IMR-90 (cell line): ENCODE results near the gene VWA8. TPM values are rescaled to one million over a fixed set of nuclear protein-coding genes. Genes with fewer than 3 reads are reported as not detected.

Experiments
- ATAC-seq: fragments of 200-7000 bp; cut with Tn5 transposase; 2 replicates; pipeline ENCODE4 v1.9.1; 2020; ENCODE audit warnings: low read depth, mild to moderate bottlenecking, moderate library complexity
- BruUV-seq: library from RNA; stranded (reverse); fragments of 400-500 nt; replicated peaks from 2 replicates; lab custom pipeline; 2021; lab: Mats Ljungman, UMichigan
- CTCF ChIA-PET: fragments of 300-600 bp; formaldehyde crosslinking; extraction: SDS; loops from one replicate; lab custom pipeline; 2021; ENCODE audit warnings: antibody characterized with exemption; lab: Yijun Ruan, JAX
- POLR2A ChIA-PET: fragments of 300-600 bp; sonication (Branson Sonifier 250); formaldehyde crosslinking; loops from one replicate; lab custom pipeline; 2022; ENCODE audit warnings: antibody characterized with exemption; ENCODE audit not compliant: unreplicated experiment; lab: Charles Lee
- DNase-seq: peaks from one replicate; pipeline ENCODE4 v3.0.0; 2013
- H2AFZ ChIP-seq: replicated peaks from 2 replicates; pipeline ENCODE3; 2013; ENCODE audit warnings: low read length, mild to moderate bottlenecking; ENCODE audit not compliant: poor library complexity
- H2AK5ac ChIP-seq: 2 replicates; pipeline ENCODE4 v1.6.1; 2013; ENCODE audit warnings: low read depth, low read length, inconsistent platforms
- H2AK9ac ChIP-seq: replicated peaks from 2 replicates; pipeline ENCODE3; 2013; ENCODE audit warnings: mild to moderate bottlenecking, low read depth, low read length, moderate library complexity; ENCODE audit not compliant: poor library complexity
- H2BK120ac ChIP-seq: 2 replicates; pipeline ENCODE4 v1.6.1; 2013; ENCODE audit warnings: low read depth, low read length, inconsistent platforms
- H2BK15ac ChIP-seq: 3 replicates; pipeline ENCODE4 v1.6.1; 2013; ENCODE audit warnings: low read depth, low read length, inconsistent platforms
- H2BK20ac ChIP-seq: 2 replicates; pipeline ENCODE4 v1.6.1; 2013; ENCODE audit warnings: low read depth, mild to moderate bottlenecking, inconsistent platforms, low read length, moderate library complexity
- H2BK5ac ChIP-seq: 2 replicates; pipeline ENCODE4 v1.6.1; 2013; ENCODE audit warnings: mild to moderate bottlenecking, low read depth, low read length, inconsistent platforms; ENCODE audit not compliant: poor library complexity, severe bottlenecking
- H3K14ac ChIP-seq: replicated peaks from 2 replicates; pipeline ENCODE4 v1.6.1; 2013; ENCODE audit warnings: low read depth, low read length, inconsistent platforms
- H3K18ac ChIP-seq: 2 replicates; pipeline ENCODE4 v1.6.1; 2013; ENCODE audit warnings: low read depth, low read length, control low read depth
- H3K23ac ChIP-seq: 2 replicates; pipeline ENCODE4 v1.6.1; 2013; ENCODE audit warnings: low read depth, low read length, inconsistent platforms
- H3K27ac ChIP-seq: 2 replicates; pipeline ENCODE4 v1.5.1; 2013; ENCODE audit warnings: mild to moderate bottlenecking, control low read depth, low read length; ENCODE audit not compliant: insufficient read depth
- H3K27me3 ChIP-seq: 2 replicates; pipeline ENCODE4 v1.6.1; 2013; ENCODE audit warnings: low read length; ENCODE audit not compliant: control insufficient read depth, insufficient read depth
- H3K36me3 ChIP-seq: 2 replicates; pipeline ENCODE4 v1.6.1; 2013; ENCODE audit warnings: low read length, mixed read lengths; ENCODE audit not compliant: control insufficient read depth, insufficient read depth
- H3K4ac ChIP-seq: 2 replicates; pipeline ENCODE4 v1.6.1; 2013; ENCODE audit warnings: low read depth, low read length, inconsistent platforms
- H3K4me1 ChIP-seq: 2 replicates; pipeline ENCODE4 v1.6.1; 2013; ENCODE audit warnings: low read length, mixed read lengths; ENCODE audit not compliant: control insufficient read depth, insufficient read depth
- H3K4me2 ChIP-seq: 2 replicates; pipeline ENCODE4 v1.6.1; 2013; ENCODE audit warnings: low read depth, mild to moderate bottlenecking, control low read depth, low read length, moderate library complexity
- H3K4me3 ChIP-seq: 2 replicates; pipeline ENCODE4 v1.5.1; 2013; ENCODE audit warnings: low read depth, mild to moderate bottlenecking, control low read depth, low read length, moderate library complexity; ENCODE audit not compliant: insufficient read depth
- H3K56ac ChIP-seq: 2 replicates; pipeline ENCODE4 v1.6.1; 2013; ENCODE audit warnings: low read length, inconsistent platforms; ENCODE audit not compliant: insufficient read depth; ENCODE audit errors: extremely low read depth
- H3K79me1 ChIP-seq, 2 experiments: 2 replicates each; pipeline ENCODE4 v1.6.1; 2013; ENCODE audit warnings: low read length in 2 of 2, inconsistent platforms in 1 of 2, low read depth in 1 of 2
- H3K9ac ChIP-seq: 2 replicates; pipeline ENCODE4 v1.6.1; 2013; ENCODE audit warnings: low read depth, low read length, control low read depth
- H3K9me1 ChIP-seq: 2 replicates; pipeline ENCODE4 v1.6.1; 2013; ENCODE audit warnings: low read length, inconsistent platforms; ENCODE audit not compliant: insufficient read depth
- H3K9me3 ChIP-seq: 2 replicates; pipeline ENCODE4 v1.6.1; 2013; ENCODE audit warnings: low read length; ENCODE audit not compliant: control insufficient read depth, insufficient read depth
- H4K20me1 ChIP-seq: 2 replicates; pipeline ENCODE4 v1.6.1; 2013; ENCODE audit warnings: low read length, inconsistent platforms; ENCODE audit not compliant: insufficient read depth
- H4K5ac ChIP-seq: 2 replicates; pipeline ENCODE4 v1.6.1; 2013; ENCODE audit warnings: mild to moderate bottlenecking, low read depth, low read length, control low read depth
- H4K8ac ChIP-seq, 2 experiments: 2 replicates each; pipeline ENCODE4 v1.6.1; 2013; ENCODE audit warnings: low read depth in 2 of 2, low read length in 2 of 2, control low read depth in 1 of 2, inconsistent platforms in 1 of 2
- H4K91ac ChIP-seq: 2 replicates; pipeline ENCODE4 v1.6.1; 2013; ENCODE audit warnings: low read depth, low read length, inconsistent platforms; ENCODE audit not compliant: insufficient read depth
- CEBPB ChIP-seq: IDR thresholded peaks from 2 replicates; pipeline ENCODE4 v1.6.1; 2012; ENCODE audit warnings: low read depth, low read length, improper control_type of control experiment
- CHD1 ChIP-seq: IDR thresholded peaks from 2 replicates; pipeline ENCODE4 v1.6.1; 2012; ENCODE audit warnings: low read depth, low read length, improper control_type of control experiment
- FOS ChIP-seq: fragments of 150-350 bp; IDR thresholded peaks from 2 replicates; pipeline ENCODE4 v1.6.1; 2016; ENCODE audit warnings: low read depth, low read length
- MAFK ChIP-seq: IDR thresholded peaks from 2 replicates; pipeline ENCODE4 v1.6.1; 2012; ENCODE audit warnings: low read depth, low read length, improper control_type of control experiment
- MAZ ChIP-seq: IDR thresholded peaks from 2 replicates; pipeline ENCODE4 v1.6.1; 2012; ENCODE audit warnings: low read depth, mild to moderate bottlenecking, low read length, improper control_type of control experiment, moderate library complexity, borderline replicate concordance
- MXI1 ChIP-seq: IDR thresholded peaks from 2 replicates; pipeline ENCODE4 v1.6.1; 2012; ENCODE audit warnings: low read depth, mild to moderate bottlenecking, low read length, moderate library complexity, borderline replicate concordance
- POLR2A ChIP-seq: IDR thresholded peaks from 2 replicates; pipeline ENCODE4 v1.6.1; 2012; ENCODE audit warnings: mild to moderate bottlenecking, low read depth, low read length
- RCOR1 ChIP-seq: IDR thresholded peaks from 2 replicates; pipeline ENCODE4 v1.6.1; 2012; ENCODE audit warnings: mild to moderate bottlenecking, low read length, improper control_type of control experiment; ENCODE audit not compliant: insufficient replicate concordance
- SMC3 ChIP-seq: fragments of 150-350 bp; IDR thresholded peaks from 2 replicates; pipeline ENCODE4 v1.6.1; 2016; ENCODE audit warnings: low read depth, mild to moderate bottlenecking, antibody characterized with exemption, low read length, moderate library complexity
- WGBS, 2 experiments: methylation state at CpG; one replicate each; pipeline versions ENCODE4 v1.1.5 to v1.1.7; 2013; ENCODE audit warnings: missing lambda C conversion rate in 2 of 2; ENCODE audit not compliant: insufficient read length in 1 of 2; ENCODE audit errors: extremely low coverage in 2 of 2; 5-methylcytosine and 5-hydroxymethylcytosine counted together
- dilution Hi-C: fragments of 300-500 bp; cut with HindIII; formaldehyde crosslinking; loops from one replicate; pipeline ENCODE4 v1.14.3; 2018; ENCODE audit warnings: low sequenced_read_pairs; ENCODE audit not compliant: unreplicated experiment
- in situ Hi-C: fragments of 300-500 bp; cut with MboI; formaldehyde crosslinking; loops from 3 replicates; pipeline ENCODE4 v1.14.3; 2019; ENCODE audit warnings: low sequenced_read_pairs, inconsistent platforms, mixed read lengths
- intact Hi-C: fragments of 100-400 bp; cut with micrococcal nuclease; formaldehyde crosslinking; loops from 2 replicates; pipeline ENCODE4 v1.10.0; 2022
- polyA plus RNA-seq, 3 experiments: library from polyadenylated mRNA; depleted of rRNA; stranded (reverse); fragments of >200 nt; gene quantifications; 2 replicates each; pipeline ENCODE4 v1.2.3, GENCODE V29; 2012; ENCODE audit warnings: low replicate concordance in 1 of 3
- total RNA-seq: library from RNA; depleted of rRNA; stranded (reverse); fragments of >200 nt; gene quantifications from 2 replicates; pipeline ENCODE4 v1.2.3, GENCODE V29; 2012
- TF ChIP-seq, protein P1 (sequence below): conservative IDR thresholded peaks from 2 replicates; pipeline ENCODE4 v1.5.1; 2012; ENCODE audit warnings: mild to moderate bottlenecking, low read depth, low read length, improper control_type of control experiment

The VWA8 gene
- total and polyA plus RNA-seq, 2 of the 4 experiments (the other 2 are of a cell fraction): 5.9 to 18.3 TPM

DNA sequence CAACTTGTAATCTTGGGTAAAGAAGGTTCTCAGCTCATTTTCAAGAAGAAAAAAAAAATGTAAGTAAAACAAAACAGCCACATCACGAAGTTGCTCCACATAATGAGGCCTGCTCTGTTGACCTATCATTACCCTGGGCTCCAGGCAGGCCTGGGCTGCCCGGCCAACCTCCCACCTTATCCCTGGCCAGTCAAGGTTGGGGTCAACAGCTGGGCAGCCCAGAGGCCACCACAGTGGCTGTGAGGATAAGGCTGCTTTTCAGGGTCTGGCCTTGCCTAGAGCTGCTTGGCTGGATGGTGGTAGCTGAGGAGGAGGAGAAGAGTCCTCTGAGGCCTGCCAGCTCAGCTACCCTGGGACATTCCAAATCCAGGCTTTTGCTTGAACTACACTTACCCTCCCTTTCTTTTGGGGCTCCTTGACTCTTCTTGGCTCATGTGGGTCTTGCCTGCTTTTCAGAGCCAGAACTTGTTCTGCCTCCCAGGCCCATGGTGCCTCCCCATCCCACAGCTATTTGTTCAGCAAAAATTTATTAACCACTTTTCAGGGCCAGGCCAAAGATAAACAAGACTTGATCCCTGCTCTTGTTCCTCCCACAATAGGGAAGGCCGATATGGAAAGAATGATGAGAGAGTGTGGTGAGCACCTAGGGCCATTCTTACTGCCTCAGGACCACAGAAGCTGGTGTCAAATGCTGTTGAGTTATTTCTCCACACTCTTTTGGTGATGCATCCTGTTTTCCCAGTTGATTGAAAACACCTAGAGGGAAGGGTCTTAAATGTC, 401.9 kb downstream of the VWA8 start (continued):
- TF ChIP-seq MXI1: no peak
- TF ChIP-seq MAFK: no peak
- no peak for TF ChIP-seq SMC3
- TF ChIP-seq FOS: no peak
- no peak for TF ChIP-seq RCOR1
- TF ChIP-seq POLR2A: no peak
- no peak for TF ChIP-seq CHD1

DNA sequence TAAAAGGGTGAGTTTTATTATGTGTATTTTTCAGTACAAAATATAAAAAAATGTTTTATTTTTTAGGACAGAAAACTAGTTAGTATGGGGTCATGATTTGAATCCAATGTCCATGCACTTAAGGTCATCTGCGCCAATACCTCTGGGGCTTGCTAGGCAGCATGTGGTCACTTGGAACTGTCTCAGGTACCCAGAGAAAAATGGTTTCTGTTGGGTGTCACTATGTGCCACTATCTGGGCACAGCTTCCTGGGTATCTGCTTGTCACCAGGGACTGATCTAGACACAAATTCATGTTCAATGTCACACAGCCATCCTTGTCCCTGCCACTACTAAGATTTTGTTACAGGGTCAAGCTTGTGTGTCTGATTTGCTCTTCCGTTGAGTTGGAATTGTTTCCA, 403.2 kb downstream of the VWA8 start:
- Histone ChIP-seq H3K36me3 (no peaks in the 10 kb centered on the region), H3K27me3 (peaks cover 2% of the 10 kb centered on the region), H4K5ac (no peak overlapping the region), H3K9me3 (no peaks in the 10 kb centered on the region), H3K4me2 (no peak overlapping the region), H3K14ac (no peak overlapping the region), H3K23ac (no peak overlapping the region), H3K9me1 (peaks cover 6% of the 10 kb centered on the region; the same call in 1 of the 2 replicates), H2BK120ac (no peak overlapping the region), H2BK15ac (no peak overlapping the region), H4K91ac (no peak overlapping the region), H3K18ac (no peak overlapping the region), H4K20me1 (no peaks in the 10 kb centered on the region), H3K27ac (no peak overlapping the region), H3K4me1 (peaks cover 15% of the 10 kb centered on the region), H3K56ac (no peak overlapping the region), H2BK20ac (no peak overlapping the region), H2AFZ (no peak overlapping the region), H3K4me3 (no peak overlapping the region), H3K9ac (no peak overlapping the region), H4K8ac (no peak overlapping the region), H3K79me1 (no peaks in the 10 kb centered on the region), H2AK9ac (no peak overlapping the region), H2AK5ac (no peak overlapping the region), H3K4ac (no peak overlapping the region), H2BK5ac (no peak overlapping the region)
- CTCF ChIA-PET: no interaction called here
- TF ChIP-seq, protein P1, sequence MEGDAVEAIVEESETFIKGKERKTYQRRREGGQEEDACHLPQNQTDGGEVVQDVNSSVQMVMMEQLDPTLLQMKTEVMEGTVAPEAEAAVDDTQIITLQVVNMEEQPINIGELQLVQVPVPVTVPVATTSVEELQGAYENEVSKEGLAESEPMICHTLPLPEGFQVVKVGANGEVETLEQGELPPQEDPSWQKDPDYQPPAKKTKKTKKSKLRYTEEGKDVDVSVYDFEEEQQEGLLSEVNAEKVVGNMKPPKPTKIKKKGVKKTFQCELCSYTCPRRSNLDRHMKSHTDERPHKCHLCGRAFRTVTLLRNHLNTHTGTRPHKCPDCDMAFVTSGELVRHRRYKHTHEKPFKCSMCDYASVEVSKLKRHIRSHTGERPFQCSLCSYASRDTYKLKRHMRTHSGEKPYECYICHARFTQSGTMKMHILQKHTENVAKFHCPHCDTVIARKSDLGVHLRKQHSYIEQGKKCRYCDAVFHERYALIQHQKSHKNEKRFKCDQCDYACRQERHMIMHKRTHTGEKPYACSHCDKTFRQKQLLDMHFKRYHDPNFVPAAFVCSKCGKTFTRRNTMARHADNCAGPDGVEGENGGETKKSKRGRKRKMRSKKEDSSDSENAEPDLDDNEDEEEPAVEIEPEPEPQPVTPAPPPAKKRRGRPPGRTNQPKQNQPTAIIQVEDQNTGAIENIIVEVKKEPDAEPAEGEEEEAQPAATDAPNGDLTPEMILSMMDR: no peak
- TF ChIP-seq POLR2A (no peak), SMC3 (no peak), CEBPB (no peak), MAZ (no peak), FOS (no peak)
- WGBS, 2 experiments: 100% methylated on average over 1 of the region's 2 CpGs; no CpG with 5 or more reads in 1 of the 2 experiments
- POLR2A ChIA-PET: no interaction called here
- no peak for ATAC-seq
- dilution Hi-C loops: no loop called here
- intact Hi-C loops: no loop called here
- BruUV-seq: no TSS peak
- DNase-seq: no peak
- in situ Hi-C loops: no loop called here
